SH-SY5Y (cell line): ENCODE results near the gene EMP1.

ENCODE experiments used
- GATA2 ChIP-seq: IDR thresholded peaks from 2 replicates; pipeline ENCODE4 v1.6.1; 2011; ENCODE audit warnings: mild to moderate bottlenecking, low read depth, low read length
- GATA3 ChIP-seq: IDR thresholded peaks from 2 replicates; pipeline ENCODE4 v1.6.1; 2011; ENCODE audit warnings: low read depth, mild to moderate bottlenecking, low read length, moderate library complexity

GRCh38 chr12:13257356-13257875 is 60.9 kb downstream of the EMP1 start:
- TF ChIP-seq GATA2 (no peak), GATA3 (no peak)
